GM18909 (cell line): ENCODE measurements around the gene NHLH2.

Experiments used
- ATAC-seq: cut with Tn5 transposase; IDR thresholded peaks from one replicate; pipeline ENCODE4 v1.9.1; 2021; ENCODE audit warnings: mild to moderate bottlenecking; ENCODE audit not compliant: unreplicated experiment, poor library complexity

The NHLH2 gene

DNA sequence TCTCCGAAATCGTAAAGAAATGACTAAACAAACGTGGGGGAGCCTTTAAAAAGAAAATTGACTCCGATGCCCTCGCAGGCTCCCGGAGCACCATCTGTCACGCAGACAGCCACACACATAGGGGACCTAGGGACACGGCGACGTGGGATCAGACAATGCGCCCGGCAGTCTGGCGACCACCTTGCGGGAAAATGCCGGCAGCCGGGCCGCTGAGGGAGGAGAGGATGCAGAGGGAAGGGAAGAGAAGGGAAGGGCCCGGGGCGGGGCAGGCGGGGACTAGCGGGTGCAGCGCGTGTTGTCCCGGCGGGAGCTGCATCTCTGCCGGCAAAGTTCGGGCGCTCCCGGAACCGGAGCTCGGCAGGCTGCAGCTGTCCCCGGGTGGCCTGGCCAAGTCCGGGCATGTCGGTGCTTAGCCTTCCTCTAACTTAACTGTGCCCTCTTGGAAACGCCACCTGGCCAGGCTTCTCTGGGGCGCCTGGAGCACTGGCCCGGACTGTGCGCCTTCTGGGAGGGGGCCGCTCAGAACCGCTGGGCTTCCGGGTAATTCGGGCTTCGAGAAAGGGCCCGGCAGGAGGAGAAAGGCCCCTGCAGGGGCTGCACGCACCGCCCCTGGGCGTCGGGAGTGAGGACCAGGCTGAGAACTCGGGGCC is 1.8 kb downstream of the NHLH2 start:
- ATAC-seq = no peak

DNA sequence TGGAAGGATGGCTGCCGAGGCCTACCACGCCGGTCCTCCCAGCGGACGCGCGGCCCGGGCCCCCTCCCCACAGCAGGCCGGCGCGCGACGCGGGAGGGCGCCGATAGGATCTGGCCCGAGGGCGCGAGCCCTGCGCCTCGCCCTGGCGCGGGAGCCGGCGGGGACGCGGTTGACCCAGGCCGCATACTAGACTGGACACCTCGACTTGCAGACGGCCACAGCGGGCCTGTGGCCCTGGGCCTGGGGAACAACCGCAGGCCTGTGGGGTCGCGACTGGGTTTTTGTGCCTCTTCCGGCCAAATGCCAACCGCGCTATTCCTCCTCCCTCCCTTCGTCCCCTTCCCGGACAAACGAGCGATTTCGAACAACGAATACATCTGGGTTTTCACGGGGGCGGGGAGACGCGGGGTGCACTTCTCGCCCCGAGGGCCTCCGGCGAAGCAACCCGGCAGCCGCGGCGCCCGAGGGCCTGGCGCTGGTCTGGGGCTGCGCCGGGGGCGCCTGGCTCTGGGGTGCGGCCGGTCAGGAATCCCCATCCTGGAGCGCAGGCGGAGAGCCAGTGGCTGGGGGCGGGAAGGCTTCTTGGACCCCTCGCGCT is 2.4 kb downstream of the NHLH2 start:
- no peak for ATAC-seq

DNA sequence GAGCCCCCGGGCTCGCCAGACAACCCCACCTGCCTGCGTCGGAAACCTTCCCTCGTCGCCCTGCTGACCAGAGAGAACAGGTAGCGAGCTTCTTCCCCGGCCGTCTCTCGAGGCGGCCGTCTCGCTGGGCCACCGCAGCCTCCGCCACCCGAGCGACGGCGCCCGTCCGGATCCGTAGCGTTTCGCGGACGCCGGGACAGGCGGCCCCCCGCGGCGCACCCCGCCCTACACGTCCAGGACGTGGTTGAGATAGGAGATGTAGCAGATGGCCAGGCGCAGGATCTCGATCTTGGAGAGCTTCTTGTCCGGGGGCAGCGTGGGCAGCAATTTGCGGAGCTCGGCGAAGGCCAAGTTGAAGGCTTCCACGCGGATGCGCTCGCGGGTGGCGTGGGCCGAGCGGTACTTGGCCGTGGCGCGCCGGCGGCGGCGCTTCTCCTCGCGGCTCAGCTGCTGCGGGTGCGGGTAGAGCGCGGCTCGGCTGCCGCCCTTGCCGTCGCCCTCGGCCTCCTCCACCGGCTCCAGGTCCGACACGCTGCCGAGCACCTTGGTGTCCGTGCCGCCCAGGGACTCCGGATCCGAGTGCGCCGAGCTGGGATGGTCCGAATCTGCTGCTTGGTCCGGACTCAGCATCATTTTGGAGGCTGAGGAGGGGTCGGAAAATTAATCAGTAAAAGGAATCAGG is 3.0 kb downstream of the NHLH2 start:
- no peak for ATAC-seq

- no peak for ATAC-seq
Measured at GRCh38 chr1:115837341-115837739, 3.6 kb downstream of the NHLH2 start.

- no peak for ATAC-seq
Measured at GRCh38 chr1:115833856-115834255, 7.1 kb downstream of the NHLH2 start.

- no peak for ATAC-seq
Measured at GRCh38 chr1:115832651-115833050, 8.3 kb downstream of the NHLH2 start.

DNA sequence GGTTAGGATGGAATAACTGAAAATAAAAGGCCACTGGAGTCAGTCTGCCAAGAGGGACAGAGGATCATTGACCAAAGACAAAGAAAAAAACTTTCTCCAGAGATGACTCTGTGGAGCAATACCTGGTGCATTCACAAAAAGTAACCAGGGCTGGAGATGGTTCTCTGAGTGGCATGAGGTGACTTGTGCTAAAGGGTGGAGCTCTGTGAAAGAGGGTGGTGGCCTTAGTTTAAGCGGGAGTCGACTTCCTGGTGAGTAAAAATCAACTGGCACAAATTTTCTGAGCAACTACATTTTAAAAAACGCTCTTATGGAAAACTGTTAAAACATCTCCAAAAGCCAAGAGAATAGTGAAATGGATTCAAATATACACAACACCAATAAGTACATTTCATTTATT is 10.0 kb downstream of the NHLH2 start:
- ATAC-seq = no peak

DNA sequence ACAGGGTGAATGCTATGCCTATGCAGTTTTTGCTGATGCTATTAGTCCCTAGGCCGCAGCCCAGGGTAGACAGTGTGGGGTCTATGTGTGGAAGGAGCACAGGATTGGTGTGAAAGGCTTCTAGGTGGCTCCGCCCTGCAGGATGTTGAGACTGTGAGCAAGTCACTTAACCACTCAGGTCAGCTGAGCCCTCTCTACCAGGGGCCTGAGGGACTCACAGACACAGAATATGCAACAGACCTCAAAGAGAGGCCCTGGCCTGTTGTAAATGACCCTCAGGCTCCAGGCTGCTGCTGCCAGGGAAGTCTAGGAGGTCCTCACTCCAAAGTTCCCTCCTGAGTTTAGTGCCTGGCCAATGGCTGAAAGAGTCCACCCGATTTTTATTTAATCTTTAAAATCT is 11.0 kb downstream of the NHLH2 start:
- ATAC-seq = no peak

GRCh38 chr1:115829023-115829674 is 11.8 kb downstream of the NHLH2 start:
- ATAC-seq = no peak

DNA sequence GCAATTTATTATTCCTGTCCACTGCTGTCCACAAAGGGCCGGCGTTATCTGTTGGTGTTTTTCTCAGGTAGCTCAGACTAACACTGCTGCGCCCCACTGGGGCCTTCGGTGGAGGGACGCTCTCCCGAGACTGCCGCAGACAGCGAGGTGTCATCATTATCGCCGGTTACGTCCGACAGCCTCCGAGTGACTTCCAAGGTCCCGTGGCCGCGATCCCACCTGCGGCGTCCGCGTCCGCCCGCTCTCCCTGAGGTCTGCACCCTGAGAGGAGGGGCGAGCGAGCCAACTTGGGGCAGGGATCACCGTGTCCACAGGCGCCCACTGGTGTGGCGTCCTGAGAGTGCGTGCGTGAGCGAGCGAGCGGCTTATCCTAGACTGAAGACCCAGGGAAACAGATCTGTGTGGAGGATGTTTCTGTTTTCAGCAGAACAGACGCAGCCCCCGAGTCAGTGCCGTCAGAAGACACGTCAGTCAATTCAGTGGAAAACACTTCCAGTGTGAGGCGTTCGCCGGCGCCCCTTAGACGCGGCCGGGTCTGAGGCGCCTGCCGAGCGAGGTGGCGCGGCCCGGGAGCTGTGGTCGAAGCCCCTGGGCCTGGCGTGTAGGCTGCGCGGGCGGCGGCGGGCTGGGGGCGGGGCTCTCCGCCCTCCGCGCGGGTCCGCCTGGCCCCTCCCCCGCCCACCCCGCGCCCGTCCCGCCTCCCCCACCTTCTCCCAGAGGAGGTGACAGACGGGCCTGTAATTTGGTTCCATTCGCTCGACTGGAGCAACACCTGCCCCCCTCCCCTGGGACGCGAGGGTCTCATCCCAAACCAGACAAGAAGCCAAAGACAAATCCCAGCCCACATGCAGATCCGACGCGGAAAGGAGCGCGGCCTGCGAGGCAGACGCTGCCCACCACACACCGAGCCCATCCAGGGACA is 12.6 kb downstream of the NHLH2 start:
- ATAC-seq = no peak

DNA sequence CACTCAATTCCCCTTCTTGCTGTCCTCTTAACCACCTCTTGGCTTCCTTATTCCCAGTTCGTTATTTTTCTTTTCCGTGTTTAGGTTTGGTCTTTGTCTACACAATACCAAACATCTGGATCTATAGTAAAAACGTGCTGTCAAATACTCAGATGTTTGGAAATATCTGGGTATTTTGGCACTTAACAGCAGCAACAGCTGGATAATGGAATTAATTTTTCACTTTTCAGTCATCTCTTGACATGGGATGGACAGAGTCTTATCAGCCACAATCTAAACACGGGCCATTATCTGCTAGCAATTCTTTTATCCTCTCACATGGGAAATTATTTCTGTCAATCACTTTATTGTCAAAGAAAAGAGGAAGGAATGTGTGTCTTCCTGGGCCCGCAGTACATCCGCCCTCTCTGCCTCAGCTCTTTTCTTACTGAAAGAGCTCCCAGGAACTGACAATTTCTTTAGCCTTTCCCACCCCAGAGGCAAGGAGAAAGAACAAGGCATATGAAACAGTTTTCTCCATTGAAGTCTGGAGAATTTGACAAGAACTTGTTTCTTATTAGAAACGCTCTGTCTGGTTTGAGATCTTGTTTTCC is 13.4 kb downstream of the NHLH2 start:
- no peak for ATAC-seq

- no peak for ATAC-seq
Measured at GRCh38 chr1:115826628-115827027, 14.3 kb downstream of the NHLH2 start.

DNA sequence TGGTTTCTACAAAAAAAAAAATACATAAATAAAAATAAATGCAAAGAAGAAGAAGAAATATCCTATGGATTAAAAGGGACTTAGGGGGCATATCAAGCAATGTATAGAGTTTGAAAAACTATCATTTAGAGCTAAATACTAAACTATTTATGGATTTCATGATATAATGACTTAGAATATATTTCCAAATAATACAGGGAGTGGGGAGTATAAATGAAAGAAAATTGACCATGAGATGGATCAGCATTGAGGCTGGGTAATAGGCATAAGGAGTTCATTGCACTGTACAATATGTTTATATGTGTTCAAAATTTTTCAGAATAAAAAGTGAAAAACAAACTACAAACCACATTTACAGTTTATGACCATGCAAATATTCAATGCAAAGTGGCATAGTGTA is 18.8 kb downstream of the NHLH2 start:
- no peak for ATAC-seq

DNA sequence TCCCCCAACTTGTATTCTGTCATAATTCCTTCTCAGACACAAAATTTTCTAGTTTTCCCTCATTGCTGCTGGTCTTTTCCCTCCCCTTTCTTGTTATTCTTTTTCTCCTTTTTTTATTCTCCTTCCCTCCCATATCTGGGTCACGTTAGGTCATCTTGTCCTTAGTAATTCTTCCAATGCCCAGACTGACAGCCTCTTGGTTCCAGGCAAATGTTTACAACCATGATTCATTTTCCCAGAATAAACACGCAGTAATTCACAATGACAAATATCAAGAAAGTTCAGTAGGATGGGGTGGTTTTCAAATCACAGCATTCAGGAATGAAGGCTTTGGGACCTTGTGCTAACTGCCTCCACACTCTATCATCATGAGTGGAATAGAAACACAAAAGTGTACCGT is 25.2 kb downstream of the NHLH2 start:
- ATAC-seq = no peak

DNA sequence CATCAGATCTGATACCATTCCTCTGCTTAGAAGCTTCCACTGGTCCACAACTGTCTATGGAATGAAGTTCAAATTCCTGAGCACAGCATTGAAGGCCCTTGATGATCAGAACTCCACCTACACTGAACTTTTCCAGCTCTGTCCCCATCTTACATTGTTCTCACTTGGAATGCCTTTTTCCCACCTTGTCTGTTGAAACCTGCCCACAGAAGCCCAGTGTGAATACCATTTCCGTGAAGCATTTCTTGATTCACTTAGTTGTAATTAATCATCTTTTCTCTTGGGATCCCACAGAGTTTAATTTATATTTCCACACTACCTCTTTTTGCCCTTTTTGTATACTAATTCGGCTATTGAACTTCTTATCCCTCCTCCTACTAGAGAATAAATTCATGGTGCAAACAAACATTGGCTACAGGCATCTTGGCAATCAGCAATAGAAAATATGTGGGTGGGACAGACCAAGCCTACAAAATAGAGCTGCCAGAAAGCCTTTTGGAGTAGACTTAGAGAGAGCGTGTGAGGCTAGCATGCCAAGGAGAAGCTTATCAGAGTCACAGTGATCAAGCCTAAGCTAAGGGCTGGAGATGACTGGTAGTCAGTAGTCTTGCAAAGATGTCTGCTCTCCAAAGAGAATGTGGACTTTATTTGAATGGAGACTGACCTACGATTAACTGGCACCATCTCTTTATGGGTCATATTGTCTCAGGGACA is 26.1 kb downstream of the NHLH2 start:
- ATAC-seq = no peak

- no peak for ATAC-seq
Measured at GRCh38 chr1:115813727-115814126, 27.2 kb downstream of the NHLH2 start.

- no peak for ATAC-seq
Measured at GRCh38 chr1:115811140-115811828, 29.6 kb downstream of the NHLH2 start.

- no peak for ATAC-seq
Measured at GRCh38 chr1:115810609-115811008, 30.3 kb downstream of the NHLH2 start.

DNA sequence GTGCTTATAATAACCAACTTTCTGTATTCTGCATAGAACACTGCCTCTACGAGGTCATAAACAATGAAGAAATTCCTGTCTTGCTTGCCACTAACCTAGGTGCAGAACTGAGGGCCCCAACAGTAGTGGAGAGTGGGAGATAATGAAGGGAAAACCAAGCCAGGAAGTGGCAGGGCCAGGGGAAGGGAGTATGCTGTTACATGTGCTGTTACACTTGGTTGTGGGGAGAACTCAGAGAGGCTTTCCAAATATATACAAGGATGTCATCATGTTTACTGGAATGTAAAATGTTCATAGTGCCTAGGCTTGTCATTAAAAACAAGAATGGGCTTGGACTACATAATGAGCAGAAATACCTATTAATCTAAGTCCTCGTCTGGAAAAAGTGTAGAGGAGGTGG is 31.1 kb downstream of the NHLH2 start:
- ATAC-seq = no peak
